DOHH2 (cell line): ENCODE measurements around the gene ATP1A1.

ENCODE experiments used
- EZH2phosphoT487 ChIP-seq: fragments of 200-600 bp; sonication (generic); IDR thresholded peaks from 2 replicates; pipeline ENCODE4 v1.6.1; 2017; ENCODE audit warnings: borderline replicate concordance, mild to moderate bottlenecking, antibody characterized with exemption, low read length, moderate library complexity, mixed read lengths
- TF ChIP-seq, protein P1 (sequence below): fragments of 200-600 bp; sonication (generic); IDR thresholded peaks from one replicate; pipeline ENCODE4 v1.5.1; 2014; ENCODE audit warnings: antibody characterized with exemption, mild to moderate bottlenecking, low read depth, low read length; ENCODE audit not compliant: poor library complexity, severe bottlenecking

DNA sequence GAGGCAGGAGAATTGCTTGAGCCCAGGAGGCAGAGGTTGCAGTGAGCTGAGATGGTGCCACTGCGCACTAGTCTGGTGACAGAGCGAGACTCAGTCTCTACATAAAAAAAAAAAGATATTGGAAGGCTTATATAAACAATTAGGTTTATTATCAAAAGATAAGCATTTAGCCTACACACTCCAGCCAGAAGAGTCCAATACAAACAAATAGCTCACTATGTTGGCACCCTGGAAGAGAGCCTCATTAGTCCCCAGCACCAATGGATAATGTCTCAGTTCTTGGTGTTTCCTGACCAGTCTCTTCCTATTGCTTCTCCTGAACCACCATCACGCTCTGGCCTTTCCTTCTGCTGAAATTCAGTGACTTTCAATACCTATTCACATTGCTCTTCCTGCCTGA, 48.6 kb upstream of the ATP1A1 start:
- TF ChIP-seq, protein P1, sequence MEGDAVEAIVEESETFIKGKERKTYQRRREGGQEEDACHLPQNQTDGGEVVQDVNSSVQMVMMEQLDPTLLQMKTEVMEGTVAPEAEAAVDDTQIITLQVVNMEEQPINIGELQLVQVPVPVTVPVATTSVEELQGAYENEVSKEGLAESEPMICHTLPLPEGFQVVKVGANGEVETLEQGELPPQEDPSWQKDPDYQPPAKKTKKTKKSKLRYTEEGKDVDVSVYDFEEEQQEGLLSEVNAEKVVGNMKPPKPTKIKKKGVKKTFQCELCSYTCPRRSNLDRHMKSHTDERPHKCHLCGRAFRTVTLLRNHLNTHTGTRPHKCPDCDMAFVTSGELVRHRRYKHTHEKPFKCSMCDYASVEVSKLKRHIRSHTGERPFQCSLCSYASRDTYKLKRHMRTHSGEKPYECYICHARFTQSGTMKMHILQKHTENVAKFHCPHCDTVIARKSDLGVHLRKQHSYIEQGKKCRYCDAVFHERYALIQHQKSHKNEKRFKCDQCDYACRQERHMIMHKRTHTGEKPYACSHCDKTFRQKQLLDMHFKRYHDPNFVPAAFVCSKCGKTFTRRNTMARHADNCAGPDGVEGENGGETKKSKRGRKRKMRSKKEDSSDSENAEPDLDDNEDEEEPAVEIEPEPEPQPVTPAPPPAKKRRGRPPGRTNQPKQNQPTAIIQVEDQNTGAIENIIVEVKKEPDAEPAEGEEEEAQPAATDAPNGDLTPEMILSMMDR = no peak
- no peak for TF ChIP-seq EZH2phosphoT487
